K562 (cell line): ENCODE data around the gene LSM14B. TPM values are rescaled to one million over a fixed set of nuclear protein-coding genes. Genes with fewer than 3 reads are reported as not detected.

ENCODE experiments used
- ATF3 ChIP-seq, 2 experiments: fragments of 450-650 bp in 1 of 2; sonication (generic) in 1 of 2; formaldehyde crosslinking in 1 of 2; IDR thresholded peaks in 1 of 2; conservative IDR thresholded peaks in 1 of 2; 2 replicates each; pipeline versions ENCODE4 v1.6.1 to v1.8.1; 2016 to 2023; ENCODE audit warnings: mild to moderate bottlenecking in 2 of 2, moderate library complexity in 2 of 2, inconsistent platforms in 1 of 2, missing genetic modification reagents in 1 of 2
- CHD1 ChIP-seq: fragments of 200-600 bp; sonication (generic); IDR thresholded peaks from one replicate; pipeline ENCODE4 v1.6.1; 2012; ENCODE audit warnings: mild to moderate bottlenecking, moderate library complexity, low read length, inconsistent platforms
- CHD2 ChIP-seq: IDR thresholded peaks from 2 replicates; pipeline ENCODE4 v1.6.1; 2011; ENCODE audit warnings: low read depth, low read length
- CREB1 ChIP-seq, 2 experiments: sonication (generic) in 1 of 2; formaldehyde crosslinking in 1 of 2; IDR thresholded peaks; 2 replicates each; pipeline versions ENCODE4 v1.6.1 to v1.8.0; 2012 to 2022; ENCODE audit warnings: inconsistent platforms in 1 of 2, mild to moderate bottlenecking in 1 of 2, missing genetic modification reagents in 1 of 2, moderate library complexity in 1 of 2
- CSDE1 ChIP-seq, 2 experiments: fragments of 450-650 bp; IDR thresholded peaks; 2 replicates each; pipeline ENCODE4 v1.6.1; 2016; ENCODE audit warnings: mild to moderate bottlenecking in 1 of 2
- ELF1 ChIP-seq: fragments of 200-800 bp; sonication (Bioruptor generic); IDR thresholded peaks from 2 replicates; pipeline ENCODE4 v1.6.1; 2016; ENCODE audit warnings: missing genetic modification characterization, missing compliant biosample characterization
- FOXK2 ChIP-seq, 2 experiments: fragments of 450-650 bp; IDR thresholded peaks in 1 of 2; conservative IDR thresholded peaks in 1 of 2; 2 replicates each; pipeline ENCODE4 v1.6.1; 2016; ENCODE audit warnings: low read depth in 2 of 2, mild to moderate bottlenecking in 1 of 2
- GABPA ChIP-seq: fragments of 200-800 bp; sonication (Bioruptor generic); conservative IDR thresholded peaks from 2 replicates; pipeline ENCODE4 v1.6.1; 2016; ENCODE audit warnings: low read depth, missing genetic modification characterization, missing compliant biosample characterization
- HINFP ChIP-seq: fragments of 450-650 bp; conservative IDR thresholded peaks from 2 replicates; pipeline ENCODE4 v1.6.1; 2016; ENCODE audit warnings: missing genetic modification characterization, low read depth, mild to moderate bottlenecking, control low read depth, missing compliant biosample characterization
- HNRNPH1 ChIP-seq: fragments of 200-400 bp; formaldehyde crosslinking; optimal IDR thresholded peaks from 2 replicates; pipeline ENCODE3; 2017; ENCODE audit warnings: low read depth, mild to moderate bottlenecking, low read length, moderate library complexity
- ILF3 ChIP-seq: fragments of 450-650 bp; IDR thresholded peaks from 2 replicates; pipeline ENCODE4 v1.6.1; 2018; ENCODE audit warnings: antibody characterized with exemption, mild to moderate bottlenecking, moderate library complexity, borderline replicate concordance
- MBD2 ChIP-seq: sonication (generic); IDR thresholded peaks from 2 replicates; pipeline ENCODE4 v1.6.1; 2016; ENCODE audit warnings: low read depth, borderline replicate concordance
- MXD1 ChIP-seq: fragments of 250-450 bp; sonication (Bioruptor Pico); IDR thresholded peaks from 2 replicates; pipeline ENCODE4 v1.8.0; 2021; ENCODE audit warnings: borderline replicate concordance, mild to moderate bottlenecking, moderate library complexity; ENCODE audit not compliant: poor library complexity, severe bottlenecking
- RBM14 ChIP-seq: fragments of 200-400 bp; formaldehyde crosslinking; IDR thresholded peaks from 2 replicates; pipeline ENCODE4 v1.6.1; 2018; ENCODE audit warnings: low read depth, mild to moderate bottlenecking, low read length, moderate library complexity, borderline replicate concordance; ENCODE audit not compliant: insufficient read depth
- SMARCC2 ChIP-seq: fragments of 450-650 bp; IDR thresholded peaks from 2 replicates; pipeline ENCODE4 v1.6.1; 2017; ENCODE audit warnings: antibody characterized with exemption, moderate library complexity, mild to moderate bottlenecking, low read depth
- SRSF9 ChIP-seq: fragments of 200-400 bp; formaldehyde crosslinking; IDR thresholded peaks from 2 replicates; pipeline ENCODE4 v1.6.1; 2017; ENCODE audit warnings: low read depth, low read length, borderline replicate concordance
- TAF1 ChIP-seq: IDR thresholded peaks from 2 replicates; pipeline ENCODE4 v1.6.1; 2011; ENCODE audit warnings: mild to moderate bottlenecking, low read length, moderate library complexity; ENCODE audit not compliant: insufficient read depth, control insufficient read depth, severe bottlenecking; ENCODE audit errors: extremely low read depth
- TAF7 ChIP-seq: fragments of 450-650 bp; IDR thresholded peaks from 2 replicates; pipeline ENCODE4 v1.6.1; 2016; ENCODE audit warnings: missing genetic modification characterization, missing compliant biosample characterization
- XRCC3 ChIP-seq: fragments of 450-650 bp; IDR thresholded peaks from 2 replicates; pipeline ENCODE4 v1.6.1; 2017; ENCODE audit warnings: mild to moderate bottlenecking, moderate library complexity
- ZNF282 ChIP-seq: sonication (generic); formaldehyde crosslinking; IDR thresholded peaks from 2 replicates; pipeline ENCODE4 v1.8.1; 2023; ENCODE audit warnings: missing genetic modification reagents
- ZNF324 ChIP-seq: fragments of 250-450 bp; sonication (Bioruptor Pico); IDR thresholded peaks from 2 replicates; pipeline ENCODE4 v1.4.0; 2020; ENCODE audit warnings: mild to moderate bottlenecking
- ZNF696 ChIP-seq: fragments of 250-450 bp; sonication (Bioruptor Pico); conservative IDR thresholded peaks from 2 replicates; pipeline ENCODE4 v1.4.0; 2020; ENCODE audit warnings: mild to moderate bottlenecking, moderate library complexity
- polyA plus RNA-seq, 8 experiments: library from polyadenylated mRNA; depleted of rRNA in 4 of 8; stranded (reverse) in 5 of 8; unstranded in 3 of 8; fragments of >200 nt; fragmentation: Nextera tagmentation in 2 of 8; fragmentation: Illumina TruSeq in 1 of 8; extraction: Ambion mirVana in 2 of 8; extraction: Trizol in 1 of 8; gene quantifications; 2 replicates each; pipeline versions ENCODE4 v1.2.1 to v1.2.3, GENCODE V29; 2011 to 2014; ENCODE audit warnings: inconsistent platforms in 1 of 8, missing spikeins in 1 of 8
- total RNA-seq, 7 experiments: library from RNA; depleted of rRNA in 6 of 7; stranded (reverse); fragments of >200 nt in 6 of 7; fragmentation: Illumina TruSeq in 2 of 7; extraction: Trizol in 2 of 7; gene quantifications; 2 replicates each; pipeline versions ENCODE4 v1.2.1 to v1.2.3, GENCODE V29; 2011 to 2021; ENCODE audit warnings: low replicate concordance in 1 of 7

LSM14B gene
- total and polyA plus RNA-seq, 9 of the 15 experiments (the other 6 are each of a cell fraction or from before 2014, with no cell fraction given) = 0.66 to 36.0 (median 20.2) TPM

GRCh38 chr20:62182469-62183425 is 60.5 kb downstream of the LSM14B start, which contains the start of gene MTG2 (continued):
- TF ChIP-seq GABPA (tag) (peak; percentile 99), ZNF696 (CRISPR knock-in tag) (no peak), CHD2 (no peak), XRCC3 (no peak), HINFP (peak; percentile 91), CREB1 (IDR thresholded peaks at IDR 0.05) (peak; percentile 95), CREB1 (CRISPR knock-in tag; IDR thresholded peaks at IDR 0.05) (peak; percentile 97), ILF3 (peak; percentile 66; the same call in 1 of the 2 replicates), TAF1 (peak; percentile 93), RBM14 (0 out of 2 replicates have a peak, but pooled peaks have one; percentile 39), SRSF9 (no peak), FOXK2 (conservative IDR thresholded peaks at IDR 0.05 in 1 of 2, IDR thresholded peaks at IDR 0.05 in 1 of 2; ENCODE audit: low read depth in 2 of 2) (peak; percentile 73 to 89), MXD1 (CRISPR knock-in tag) (no peak), CHD1 (peak; percentile 46), TAF7 (tag) (peak; percentile 55; the same call in 1 of the 2 replicates), ELF1 (tag) (peak; percentile 95), ZNF324 (peak; percentile 53; the same call in 1 of the 2 replicates), HNRNPH1 (no peak), SMARCC2 (no peak), ATF3 (IDR thresholded peaks at IDR 0.05) (no peak), ATF3 (CRISPR knock-in tag; conservative IDR thresholded peaks at IDR 0.05) (0 out of 2 replicates have a peak, but pooled peaks have one; percentile 50), ZNF282 (CRISPR knock-in tag) (0 out of 2 replicates have a peak, but pooled peaks have one; percentile 12), CSDE1 (IDR thresholded peaks at IDR 0.05) (no peak), MBD2 (peak; percentile 76; the same call in 1 of the 2 replicates)
